NOMO-1 treated with DMSO at 0.1 percent for 48 hours (cell line): ENCODE measurements around the gene LARP4B.

ENCODE experiments used
- DNase-seq: peaks from one replicate; lab custom pipeline; 2025; ENCODE audit not compliant: unreplicated experiment; lab: John Stamatoyannopoulos, UW

Gene LARP4B

DNA sequence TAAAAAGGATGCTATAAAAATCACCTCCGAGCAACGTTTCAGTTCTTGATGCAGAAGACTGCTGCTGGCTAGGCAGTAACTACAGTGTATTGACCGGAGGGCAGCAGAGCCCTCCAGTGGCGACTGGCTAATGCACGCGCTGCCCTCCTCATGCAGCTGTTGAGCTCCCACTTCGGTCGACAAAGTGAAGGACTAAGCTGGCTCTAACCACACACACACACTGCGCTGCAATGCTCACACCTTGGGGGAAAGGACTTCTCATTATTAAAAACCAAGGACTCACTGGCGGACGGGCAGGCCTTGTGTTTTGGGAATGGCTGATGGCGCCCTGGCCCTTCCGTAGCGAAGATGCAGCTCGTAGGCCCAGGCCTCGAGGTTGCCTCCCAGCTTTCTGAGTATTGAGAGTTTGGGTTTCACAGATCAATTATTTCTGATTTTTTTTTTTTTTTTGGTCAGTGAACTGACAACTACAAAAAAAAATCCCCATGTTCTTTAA is 121.1 kb downstream of the LARP4B start:
- DNase-seq, result no peak

DNA sequence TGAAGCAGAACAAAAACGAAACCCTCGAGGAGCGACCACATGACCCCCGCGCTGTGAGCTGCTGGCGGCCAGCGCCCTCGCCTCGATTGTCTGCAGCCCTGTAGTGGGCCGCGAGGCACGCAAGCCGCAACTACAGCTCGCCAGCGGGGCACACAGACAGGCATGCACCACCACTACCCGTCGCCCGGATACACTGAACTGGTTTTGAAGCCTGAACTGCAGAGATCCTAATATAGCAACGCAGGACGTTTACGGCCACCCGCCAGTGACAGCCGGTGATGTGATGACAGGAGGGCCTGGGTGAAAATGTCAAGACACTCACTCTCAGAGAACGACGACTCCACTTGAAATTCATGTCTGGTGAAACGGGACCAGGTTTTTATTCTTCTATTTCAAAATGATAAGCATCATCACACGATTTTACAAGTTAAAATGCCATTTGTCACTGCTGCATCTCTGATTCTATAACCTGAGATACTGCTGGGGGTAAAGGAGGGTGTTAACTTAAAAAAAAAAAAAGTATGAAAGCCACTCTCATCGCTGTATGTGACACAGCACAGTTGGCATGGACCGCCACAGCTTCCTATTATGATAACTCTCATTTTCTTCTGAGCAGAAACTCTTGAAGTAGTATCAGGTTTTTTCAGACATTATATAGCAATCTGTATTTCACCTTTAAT is 121.7 kb downstream of the LARP4B start:
- no peak for DNase-seq

DNA sequence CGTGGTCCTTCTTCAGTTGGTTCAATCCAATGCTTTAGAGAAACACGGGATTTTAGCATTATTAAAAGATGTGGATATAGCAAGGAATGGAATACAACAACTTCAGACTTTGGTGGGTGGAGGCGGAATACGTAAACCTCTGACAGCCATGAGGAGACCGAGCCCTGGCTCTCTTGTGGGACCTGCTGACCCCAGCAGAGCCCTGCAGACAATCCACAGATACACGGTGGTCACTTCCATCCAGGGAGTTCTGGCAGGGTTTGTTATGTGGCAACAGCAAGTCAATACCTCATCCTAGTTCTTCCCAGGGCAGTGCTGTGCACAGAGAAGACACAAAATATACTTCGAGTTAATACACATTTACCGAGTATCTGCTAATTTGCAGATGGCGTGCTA is 123.5 kb downstream of the LARP4B start:
- no peak for DNase-seq

DNA sequence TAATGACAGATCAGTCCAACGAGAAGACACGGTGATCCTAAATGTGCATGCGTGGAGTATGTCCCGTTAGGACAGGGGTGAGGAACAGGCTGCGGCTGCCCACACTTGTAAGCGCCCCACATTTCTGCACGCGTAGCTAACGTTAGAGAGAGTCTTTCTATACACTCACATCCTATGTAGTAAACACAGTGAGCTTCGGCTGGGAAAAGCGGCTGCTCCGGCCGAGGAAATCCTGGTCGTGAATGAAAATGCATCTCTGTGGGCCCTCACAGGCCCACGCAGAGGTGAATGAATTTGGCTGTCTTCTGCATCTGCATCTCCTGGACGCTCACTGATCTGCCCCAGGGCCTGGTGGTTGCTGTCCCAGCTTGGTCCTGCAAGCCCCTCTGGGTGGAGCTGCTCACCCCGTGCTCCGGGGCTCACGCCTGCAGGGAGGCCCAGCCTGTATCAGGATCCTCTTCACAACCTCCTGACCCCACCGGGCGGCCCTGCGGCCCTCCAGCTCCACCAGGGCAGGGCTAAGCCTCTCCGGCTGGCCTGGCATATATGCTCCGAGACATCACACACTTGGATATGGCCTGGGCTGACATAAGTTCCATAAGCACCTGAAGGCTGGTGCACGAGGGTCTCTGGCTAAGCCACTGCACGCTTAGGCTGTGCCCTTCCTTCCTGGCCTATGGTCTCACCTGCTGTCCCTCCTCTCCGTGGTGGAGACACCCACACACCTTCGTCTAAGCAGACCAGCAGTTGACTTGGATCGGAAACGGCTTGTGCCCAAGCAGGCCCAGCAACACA is 124.1 kb downstream of the LARP4B start:
- DNase-seq, result no peak

DNA sequence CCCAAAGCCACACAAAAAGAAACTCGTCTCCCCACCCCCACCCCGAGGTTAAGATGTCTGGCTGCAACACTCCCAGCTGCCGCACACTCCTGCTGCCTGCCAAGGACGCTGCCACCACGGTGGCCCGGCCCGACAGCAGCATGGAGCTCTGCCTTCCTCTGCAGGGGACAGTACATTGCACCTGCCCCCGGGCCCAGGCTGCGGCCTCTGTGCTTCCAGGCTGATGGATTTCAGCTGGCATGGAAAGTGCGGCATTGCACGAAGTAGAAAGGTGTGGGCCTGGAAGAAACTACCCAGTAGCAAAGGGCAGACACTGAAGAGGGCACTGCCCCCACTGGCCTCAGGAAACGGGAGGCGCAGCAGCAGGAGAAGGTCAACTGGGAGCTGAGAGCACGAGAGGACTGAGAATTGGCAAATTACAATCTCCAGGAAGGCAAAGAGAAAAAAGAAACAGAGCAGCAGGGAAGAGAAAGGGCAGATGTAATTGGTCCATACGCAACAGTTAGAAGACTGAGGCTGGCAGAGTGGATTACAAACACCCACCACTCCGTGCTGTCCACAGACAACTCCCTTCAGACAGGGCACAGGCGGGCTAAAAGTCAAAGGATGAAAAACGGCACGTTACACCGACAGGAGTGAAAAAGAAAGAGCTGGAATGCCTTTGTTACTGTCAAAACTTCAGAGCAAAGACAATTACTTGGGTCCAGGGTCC is 124.9 kb downstream of the LARP4B start:
- no peak for DNase-seq

DNA sequence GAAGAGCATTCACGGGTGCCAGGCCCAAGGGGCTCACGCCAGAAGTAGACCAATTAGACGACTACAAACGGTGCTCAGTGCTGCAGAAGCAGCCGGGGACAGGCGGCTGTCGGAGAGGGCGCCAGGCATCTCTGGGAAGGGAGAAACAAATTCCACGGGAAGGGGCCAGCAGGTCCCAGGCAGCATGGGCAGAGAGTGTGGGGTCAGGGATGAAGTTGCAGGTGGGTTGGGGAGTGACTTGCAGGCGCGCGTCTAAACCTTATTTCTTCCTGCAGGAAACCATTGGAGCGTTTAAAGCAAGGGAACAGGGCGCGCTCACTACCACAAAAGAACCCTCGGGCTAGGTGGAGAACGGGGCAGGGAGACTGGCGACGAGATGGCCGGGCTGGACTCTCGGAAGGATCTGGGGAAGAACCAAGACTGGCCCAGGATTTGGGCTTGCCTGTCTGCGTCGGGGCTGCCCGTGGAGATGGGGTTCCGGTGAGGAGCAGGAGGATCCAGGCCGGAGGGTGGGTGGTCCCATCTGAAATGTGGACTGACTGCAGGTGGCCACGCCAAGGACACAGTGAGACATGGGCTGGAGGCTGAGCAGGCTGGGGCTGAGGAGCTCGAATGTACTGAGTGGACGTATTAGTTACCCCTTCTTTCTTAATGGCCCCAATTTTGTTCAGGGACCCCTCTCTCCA is 125.7 kb downstream of the LARP4B start:
- DNase-seq, result no peak

DNA sequence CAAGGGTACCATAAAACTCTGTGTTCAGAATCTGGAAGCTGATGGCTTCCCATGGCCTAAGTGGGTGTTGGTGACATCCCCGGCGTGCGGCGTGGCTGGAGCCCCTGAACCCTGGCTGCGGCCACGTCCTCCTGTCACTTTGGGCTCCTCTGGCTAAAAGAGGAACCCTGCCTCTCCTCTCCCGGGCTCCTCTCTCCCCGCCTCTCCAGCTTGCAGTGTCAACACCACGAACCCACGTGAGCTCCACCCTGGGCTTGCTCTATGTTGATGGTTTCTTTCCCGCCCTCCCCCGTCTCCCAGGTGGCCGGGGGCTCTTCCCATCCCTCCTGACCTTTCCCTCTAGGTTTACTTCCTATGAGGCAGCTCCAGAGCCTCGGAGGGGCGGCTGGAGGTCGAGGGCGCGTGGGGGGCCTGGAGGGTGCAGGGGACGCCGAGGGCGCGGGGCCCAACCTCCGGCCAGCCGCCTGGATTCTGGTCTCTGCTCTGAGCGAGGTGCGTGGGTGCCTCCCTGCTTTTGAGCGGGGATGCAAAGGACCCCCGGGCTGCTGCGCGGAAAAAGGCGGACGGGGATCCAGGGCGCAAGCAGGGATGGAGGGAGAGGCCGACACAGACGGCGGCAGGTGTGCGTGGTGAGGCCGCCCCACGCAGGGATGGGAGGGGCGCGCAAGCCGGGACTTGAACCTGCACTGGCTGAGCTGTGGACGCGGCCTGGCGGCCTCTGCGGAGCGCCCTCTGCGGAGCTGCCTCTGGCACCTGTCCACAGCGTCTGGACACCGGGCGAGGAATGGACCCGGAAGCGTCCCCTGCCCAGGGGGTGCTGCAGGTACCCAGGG is 126.5 kb downstream of the LARP4B start:
- no peak for DNase-seq

DNA sequence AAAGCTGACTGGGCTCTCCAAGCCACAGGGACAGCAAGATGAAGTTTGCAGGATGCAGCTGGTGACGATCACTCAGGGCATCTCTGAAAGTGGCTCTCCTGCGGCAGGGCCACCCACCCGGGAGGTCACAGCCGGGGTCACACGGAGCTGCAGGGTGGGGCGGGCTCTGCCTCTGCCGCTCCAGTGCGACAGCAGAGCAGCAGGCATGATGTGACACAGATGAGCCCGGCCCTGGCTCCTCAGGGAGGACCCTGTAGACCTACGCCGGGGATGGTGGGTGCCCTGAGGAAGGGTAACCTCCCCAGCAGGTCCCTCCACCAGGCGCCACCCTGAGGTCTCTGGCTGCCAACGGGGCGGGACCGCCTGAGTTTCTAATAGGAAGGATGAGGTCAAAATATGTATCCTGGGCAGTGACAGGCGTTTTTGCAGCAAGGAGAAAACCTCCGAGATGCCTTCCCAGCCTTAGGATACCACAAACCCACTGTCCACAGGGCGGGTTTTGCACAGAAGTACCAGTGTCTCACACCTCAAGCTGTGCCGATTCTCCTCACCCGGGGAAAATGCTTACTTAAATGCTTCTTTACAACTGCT is 127.2 kb downstream of the LARP4B start:
- no peak for DNase-seq

DNA sequence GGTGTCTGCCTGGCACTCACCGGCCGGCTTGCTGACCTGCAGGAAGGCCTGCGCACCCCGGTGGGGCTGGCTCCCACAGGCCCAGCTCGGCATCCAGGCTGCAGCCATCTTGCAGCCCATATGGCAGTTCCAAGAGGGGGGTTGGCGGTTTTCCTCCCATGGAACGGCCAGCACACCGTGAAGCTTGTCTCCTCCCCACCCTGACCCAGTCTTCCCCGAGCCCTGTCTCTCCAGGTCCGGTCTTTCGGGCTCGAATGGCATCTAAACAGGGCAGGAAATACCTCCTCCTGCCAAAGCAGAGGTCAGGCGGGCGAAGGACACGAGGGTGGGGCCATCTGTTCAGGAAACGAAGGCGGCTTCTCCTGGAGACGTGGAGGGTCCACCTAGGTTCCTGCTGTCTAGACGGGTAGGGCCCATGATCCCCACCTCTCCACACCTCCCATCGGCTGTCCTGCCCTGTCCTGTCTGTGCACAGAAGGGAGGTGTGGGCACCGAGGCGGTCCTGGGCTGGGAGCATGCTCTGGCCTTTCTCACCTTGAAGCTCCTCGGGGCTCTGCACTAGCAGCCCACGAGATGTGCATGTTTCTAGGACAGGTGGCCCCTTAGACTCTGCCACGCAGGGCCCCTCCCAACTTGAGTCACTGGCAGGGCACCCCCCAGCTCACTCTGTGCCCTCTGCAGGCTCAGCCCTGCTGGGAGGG is 128.3 kb downstream of the LARP4B start:
- no peak for DNase-seq

DNA sequence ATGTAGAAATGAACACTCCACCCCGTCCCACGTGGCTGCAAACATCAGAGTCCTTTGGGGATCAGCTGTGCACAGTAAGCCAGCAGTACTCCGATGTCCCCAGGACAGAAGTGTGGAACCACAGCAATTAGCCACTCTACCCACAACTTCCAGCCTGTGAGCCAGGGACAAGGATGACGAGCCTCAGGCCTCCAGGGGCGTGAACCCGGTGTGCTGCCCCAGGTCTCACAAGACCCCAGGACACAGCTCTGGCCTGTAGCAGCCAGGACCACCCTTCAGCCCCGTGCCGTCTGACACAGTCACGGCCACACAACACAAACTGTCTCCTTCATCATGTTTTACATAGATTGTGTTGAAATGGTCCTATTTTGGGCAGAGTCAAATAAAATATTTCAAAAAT is 129.0 kb downstream of the LARP4B start:
- no peak for DNase-seq

DNA sequence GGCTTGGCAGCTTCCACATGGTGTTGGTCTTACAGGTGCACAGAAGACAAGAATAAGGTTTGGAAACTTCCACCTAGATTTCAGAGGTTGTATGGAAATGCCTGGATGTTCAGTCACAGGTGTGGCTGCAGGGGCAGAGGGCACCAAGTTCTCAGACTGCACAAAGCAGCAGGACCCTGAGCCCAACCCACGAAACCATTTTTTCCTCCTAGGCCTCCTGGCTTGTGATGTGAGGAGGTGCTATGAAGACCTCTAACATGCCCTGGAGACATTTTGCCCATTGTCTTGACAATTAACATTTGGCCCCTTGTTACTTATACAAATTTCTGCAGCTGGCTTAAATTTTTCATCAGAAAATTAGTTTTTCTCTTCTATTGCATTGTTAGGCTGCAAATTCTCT is 134.3 kb downstream of the LARP4B start:
- no peak for DNase-seq

DNA sequence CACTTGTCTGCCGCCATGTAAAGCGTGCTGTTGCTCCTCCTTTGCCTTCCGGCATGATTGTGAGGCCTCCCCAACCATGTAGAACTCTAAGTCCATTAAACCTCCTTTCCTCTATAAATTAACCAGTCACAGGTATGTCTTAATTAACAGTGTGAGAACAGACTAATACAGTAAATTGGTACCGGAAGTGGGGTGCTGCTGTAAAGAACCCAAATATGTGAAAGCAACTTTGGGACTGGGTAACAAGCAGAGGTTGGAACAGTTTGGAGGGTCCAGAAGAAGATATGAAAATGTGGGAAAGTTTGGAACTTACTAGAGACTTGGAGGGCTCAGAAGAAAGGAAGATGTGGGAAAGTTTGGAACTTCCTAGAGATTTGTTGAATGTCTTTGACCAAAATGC is 135.3 kb downstream of the LARP4B start:
- no peak for DNase-seq

DNA sequence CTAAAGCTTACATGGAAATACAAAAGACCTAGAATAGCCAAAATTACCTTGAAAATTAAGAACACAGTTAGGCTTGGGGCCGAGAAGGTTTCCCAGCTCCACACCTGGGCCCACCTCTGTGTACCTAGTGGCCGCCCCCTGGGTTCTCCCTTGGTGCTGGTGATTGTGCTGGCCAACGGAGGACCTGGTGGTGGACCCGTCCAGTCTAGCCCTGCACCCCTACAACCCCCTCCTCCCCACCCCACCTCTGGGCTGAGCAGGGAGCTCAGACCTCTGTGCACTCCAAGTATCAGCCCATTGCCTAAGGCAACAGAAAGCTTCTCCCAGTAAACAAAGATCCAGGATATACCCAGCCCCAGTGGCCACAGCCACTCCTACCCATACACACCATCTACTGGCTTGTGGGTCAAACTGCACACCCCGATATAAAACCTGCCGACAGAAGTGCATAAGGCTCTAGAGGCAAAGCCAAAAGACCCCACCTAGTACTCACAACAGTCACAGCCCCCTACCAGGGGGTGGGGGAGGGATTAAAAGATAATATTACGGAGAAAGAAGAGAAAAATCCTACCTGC is 137.0 kb downstream of the LARP4B start:
- DNase-seq, result no peak

DNA sequence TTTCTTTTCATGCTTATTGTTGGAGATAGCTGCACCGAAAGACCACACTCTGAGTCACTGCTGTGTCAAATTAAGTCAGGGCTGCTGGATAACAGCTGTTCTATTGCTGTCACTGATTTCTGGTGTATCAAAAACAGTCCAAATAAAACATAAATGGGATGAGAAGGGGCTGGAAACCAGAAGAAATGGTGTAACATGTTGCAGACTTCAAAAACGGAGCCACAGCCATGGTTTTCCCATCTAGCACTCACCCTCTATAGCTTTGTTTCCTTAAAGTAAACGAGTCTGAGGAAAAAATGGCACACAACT is 138.8 kb downstream of the LARP4B start:
- DNase-seq, result no peak

DNA sequence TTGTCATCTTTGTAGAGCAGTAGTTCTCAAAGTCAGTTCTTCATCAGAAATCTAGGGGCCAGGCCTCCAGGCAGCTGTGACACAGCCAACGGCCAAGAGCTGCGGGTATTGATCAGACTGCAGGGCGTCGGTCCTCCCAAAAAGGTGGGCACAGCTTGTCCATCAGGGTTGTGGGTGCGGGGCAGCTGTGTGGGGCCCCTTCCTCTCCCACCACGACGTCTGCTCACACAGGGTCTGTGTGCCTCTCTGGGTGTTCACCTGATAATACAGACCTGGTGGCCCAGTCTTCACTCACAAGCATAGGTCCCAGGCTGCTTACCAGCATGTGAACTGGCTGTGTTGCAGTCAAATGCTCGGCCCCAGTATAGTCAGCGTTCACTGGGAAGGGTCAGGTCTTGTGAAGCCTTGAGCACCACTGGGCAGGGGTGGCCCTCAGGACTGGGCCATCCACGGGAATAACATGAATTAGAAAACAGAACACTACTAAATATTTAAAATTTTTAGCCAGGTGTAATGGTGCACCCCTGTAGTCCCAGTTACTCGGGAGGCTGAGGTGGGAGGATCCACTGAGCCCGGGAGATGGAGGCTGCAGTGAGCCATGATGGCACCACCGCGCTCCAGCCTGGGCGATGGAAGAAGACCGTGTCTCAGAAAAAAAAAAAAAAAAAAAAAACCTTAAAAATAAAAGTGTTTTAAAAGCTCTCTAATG is 139.3 kb downstream of the LARP4B start:
- no peak for DNase-seq

DNA sequence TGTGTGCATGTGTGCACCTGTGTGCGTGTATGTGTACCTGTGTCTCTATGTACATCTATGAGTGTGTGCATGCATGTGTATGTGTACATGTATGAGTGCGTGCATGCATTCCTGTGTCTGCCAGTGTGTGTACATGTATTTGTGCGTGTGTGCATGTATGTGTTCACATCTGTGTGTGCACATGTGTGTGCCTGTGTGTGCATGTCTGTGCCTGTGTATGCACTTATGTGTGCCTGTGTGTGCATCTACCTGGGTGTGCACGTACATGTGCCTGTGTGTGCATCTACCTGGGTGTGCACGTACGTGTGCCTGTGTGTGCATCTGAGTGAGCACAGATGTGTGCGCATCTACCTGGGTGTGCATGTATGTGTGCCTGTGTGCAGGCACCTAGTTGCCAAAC is 139.9 kb downstream of the LARP4B start:
- no peak for DNase-seq

DNA sequence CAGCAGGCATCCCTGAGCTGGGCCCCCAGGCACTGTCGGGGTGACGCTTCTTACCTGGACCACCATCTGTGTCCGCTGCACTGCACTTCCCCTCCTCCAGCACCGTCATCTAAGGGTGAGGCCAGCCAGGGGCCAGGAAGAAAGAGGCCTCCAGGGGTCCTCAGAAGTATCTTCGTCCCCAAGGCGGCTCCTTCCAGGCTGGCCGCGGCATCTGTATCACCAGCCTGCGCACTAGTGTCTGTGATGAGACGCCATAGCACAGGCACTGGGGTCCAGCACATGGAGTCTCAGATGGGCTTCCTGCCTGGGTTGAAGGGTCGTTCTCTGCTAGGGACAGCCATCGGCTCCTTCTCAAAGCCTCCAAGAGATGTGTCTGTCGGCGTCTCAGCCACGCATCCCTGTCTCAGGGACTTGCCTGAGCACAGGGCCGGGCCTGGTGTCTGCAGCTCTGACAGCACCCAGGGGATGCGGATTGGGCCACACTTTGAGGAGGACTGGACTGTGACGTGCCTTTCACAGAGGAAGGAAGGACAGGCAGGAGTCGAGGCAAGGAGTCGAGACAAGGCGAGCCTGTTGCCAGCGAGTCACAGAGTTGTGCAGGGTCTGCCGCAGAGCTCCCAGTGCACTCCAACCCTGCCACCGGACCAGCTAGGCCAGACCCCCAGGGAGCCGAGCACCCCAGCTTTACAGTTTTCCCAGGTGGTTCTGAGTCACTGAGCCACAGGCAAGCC is 140.5 kb downstream of the LARP4B start:
- DNase-seq, result no peak
